Panc1 (cell line): ENCODE results near the gene CDK18. TPM values are rescaled to one million over a fixed set of nuclear protein-coding genes. Genes with fewer than 3 reads are reported as not detected.
A peak's percentile ranks its signal among the peaks of the same experiment; 100 is the strongest.

Source experiments
- ATAC-seq: fragments of 200-7000 bp; cut with Tn5 transposase; 2 replicates; pipeline ENCODE4 v1.9.1; 2020; ENCODE audit warnings: mild to moderate bottlenecking, moderate library complexity
- BruUV-seq: library from RNA; stranded (reverse); fragments of 400-500 nt; replicated peaks from 2 replicates; lab custom pipeline; 2021; lab: Mats Ljungman, UMichigan
- CTCF ChIA-PET: fragments of 300-600 bp; sonication (Branson Sonifier 250); formaldehyde crosslinking; loops from one replicate; lab custom pipeline; 2022; ENCODE audit warnings: antibody characterized with exemption; lab: Charles Lee
- POLR2A ChIA-PET: fragments of 300-600 bp; sonication (Branson Sonifier 250); formaldehyde crosslinking; loops from one replicate; lab custom pipeline; 2022; ENCODE audit warnings: antibody characterized with exemption; lab: Charles Lee
- DNase-seq: peaks from one replicate; pipeline ENCODE4 v3.0.0-alpha.2; 2010; ENCODE audit warnings: low read depth, low spot score
- H3K27ac ChIP-seq: 2 replicates; pipeline ENCODE4 v1.5.1; 2011; ENCODE audit warnings: mild to moderate bottlenecking, low read length, inconsistent platforms
- H3K27me3 ChIP-seq: fragments of 200-500 bp; sonication (Bioruptor generic); 2 replicates; pipeline ENCODE4 v1.6.0; 2014; ENCODE audit warnings: low read length, inconsistent platforms; ENCODE audit not compliant: control insufficient read depth, insufficient read depth
- H3K36me3 ChIP-seq: fragments of 200-500 bp; sonication (Bioruptor generic); 2 replicates; pipeline ENCODE4 v1.5.1; 2014; ENCODE audit warnings: inconsistent platforms, mild to moderate bottlenecking, low read length, moderate library complexity; ENCODE audit not compliant: control insufficient read depth, insufficient read depth
- H3K4me1 ChIP-seq: 2 replicates; pipeline ENCODE4 v1.5.1; 2011; ENCODE audit warnings: inconsistent platforms, mild to moderate bottlenecking, low read length, moderate library complexity; ENCODE audit not compliant: control insufficient read depth, insufficient read depth
- H3K4me3 ChIP-seq, 2 experiments: 2 replicates each; pipeline ENCODE4 v1.5.1; 2011 to 2012; ENCODE audit warnings: low read depth in 2 of 2, low read length in 2 of 2, mild to moderate bottlenecking in 2 of 2, inconsistent platforms in 1 of 2, moderate library complexity in 1 of 2
- H3K9me3 ChIP-seq: fragments of 200-500 bp; sonication (Bioruptor generic); 2 replicates; pipeline ENCODE4 v1.5.1; 2014; ENCODE audit warnings: low read depth, mild to moderate bottlenecking, inconsistent platforms, low read length, moderate library complexity; ENCODE audit not compliant: control insufficient read depth, insufficient read depth
- POLR2AphosphoS5 ChIP-seq: IDR thresholded peaks from 2 replicates; pipeline ENCODE4 v1.6.1; 2012; ENCODE audit warnings: mild to moderate bottlenecking, low read depth, low read length, moderate library complexity
- SIN3A ChIP-seq: IDR thresholded peaks from 2 replicates; pipeline ENCODE4 v1.6.1; 2012; ENCODE audit warnings: low read depth, mild to moderate bottlenecking, low read length, moderate library complexity, borderline replicate concordance; ENCODE audit not compliant: insufficient read depth
- TCF7L2 ChIP-seq: IDR thresholded peaks from 2 replicates; pipeline ENCODE4 v1.6.1; 2011; ENCODE audit warnings: mild to moderate bottlenecking, low read depth, low read length, inconsistent platforms
- in situ Hi-C: cut with HindIII; loops from 2 replicates; pipeline ENCODE4 v1.10.0; 2016; ENCODE audit warnings: low sequenced_read_pairs, low pct_unique_long_range_greater_than_20kb
- intact Hi-C: fragments of 100-400 bp; cut with micrococcal nuclease; formaldehyde crosslinking; loops from one replicate; pipeline ENCODE4 v1.10.0; 2022; ENCODE audit not compliant: unreplicated experiment
- total RNA-seq: library from RNA; stranded (reverse); gene quantifications from one replicate; pipeline ENCODE4 v1.2.1, GENCODE V29; 2021; ENCODE audit not compliant: unreplicated experiment
- TF ChIP-seq, protein P1 (sequence below): fragments of 450-650 bp; IDR thresholded peaks from 2 replicates; pipeline ENCODE4 v1.5.1; 2017; ENCODE audit warnings: mild to moderate bottlenecking
- TF ChIP-seq, protein P2 (sequence below), 2 experiments: IDR thresholded peaks; 2 replicates each; pipeline ENCODE4 v1.6.1; 2011 to 2012; ENCODE audit warnings: low read depth in 2 of 2, control low read depth in 1 of 2, low read length in 1 of 2, mild to moderate bottlenecking in 1 of 2, moderate library complexity in 1 of 2; ENCODE audit not compliant: insufficient read depth in 1 of 2

CDK18 gene
- total RNA-seq, 1 experiment from 2014 or later = 7.0 TPM

DNA sequence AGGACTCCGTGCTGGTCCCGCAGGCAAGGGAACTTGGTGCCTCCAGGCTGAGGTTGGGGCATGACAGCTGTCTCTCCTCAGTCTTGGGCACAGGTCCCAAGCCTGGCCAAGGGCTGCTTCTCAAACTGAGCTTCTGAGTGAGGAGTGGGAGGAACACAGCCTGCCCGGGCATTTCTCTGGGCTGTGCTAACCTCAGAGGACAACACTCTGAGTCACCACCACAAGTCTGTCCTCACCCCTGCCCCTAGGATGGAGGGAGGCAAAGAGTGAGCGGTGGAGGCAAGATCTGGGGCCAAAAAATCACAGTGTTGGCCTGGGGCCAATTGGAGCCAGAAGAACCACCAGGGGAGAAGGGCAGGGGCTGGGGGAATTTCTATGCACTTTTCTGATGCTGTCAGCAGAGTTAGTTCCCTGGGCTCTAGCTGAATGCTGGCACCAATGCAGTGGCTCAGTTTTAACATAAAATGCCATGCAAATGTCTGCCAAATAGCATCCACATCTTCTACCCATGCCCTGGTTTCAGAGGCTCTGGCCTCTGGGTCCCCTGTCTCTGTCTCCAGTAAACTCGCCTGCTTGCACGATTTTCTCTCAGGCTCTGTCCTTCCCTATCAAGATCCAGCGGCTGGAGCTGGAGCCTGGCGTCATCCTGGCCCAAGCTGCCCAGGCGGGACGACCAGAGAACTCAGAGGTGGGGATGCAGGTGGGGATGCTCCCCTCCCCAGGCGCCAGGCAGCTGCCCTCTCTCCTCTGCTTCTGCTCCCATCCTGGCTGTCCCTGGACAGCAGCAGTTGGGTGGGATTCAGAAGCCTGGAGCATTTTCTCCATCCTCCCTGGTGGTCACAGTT, 11.0 kb upstream of the CDK18 start:
- Histone ChIP-seq H3K27ac (no peak overlapping the region; the same call in 1 of the 2 replicates), H3K4me1 (no peaks in the 10 kb centered on the region), H3K36me3 (no peaks in the 10 kb centered on the region), H3K9me3 (no peaks in the 10 kb centered on the region), H3K4me3 (no peak overlapping the region), H3K27me3 (no peaks in the 10 kb centered on the region)
- ChIA-PET CTCF (interaction anchor here (0.6 to 0.7 kb wide), 2 partner anchors 32 to 148 kb away, joined by 3 read pairs; no protein-coding TSS in a partner anchor), POLR2A (no interaction called here)
- TF ChIP-seq TCF7L2 (no peak), POLR2AphosphoS5 (no peak)
- TF ChIP-seq, protein P1, sequence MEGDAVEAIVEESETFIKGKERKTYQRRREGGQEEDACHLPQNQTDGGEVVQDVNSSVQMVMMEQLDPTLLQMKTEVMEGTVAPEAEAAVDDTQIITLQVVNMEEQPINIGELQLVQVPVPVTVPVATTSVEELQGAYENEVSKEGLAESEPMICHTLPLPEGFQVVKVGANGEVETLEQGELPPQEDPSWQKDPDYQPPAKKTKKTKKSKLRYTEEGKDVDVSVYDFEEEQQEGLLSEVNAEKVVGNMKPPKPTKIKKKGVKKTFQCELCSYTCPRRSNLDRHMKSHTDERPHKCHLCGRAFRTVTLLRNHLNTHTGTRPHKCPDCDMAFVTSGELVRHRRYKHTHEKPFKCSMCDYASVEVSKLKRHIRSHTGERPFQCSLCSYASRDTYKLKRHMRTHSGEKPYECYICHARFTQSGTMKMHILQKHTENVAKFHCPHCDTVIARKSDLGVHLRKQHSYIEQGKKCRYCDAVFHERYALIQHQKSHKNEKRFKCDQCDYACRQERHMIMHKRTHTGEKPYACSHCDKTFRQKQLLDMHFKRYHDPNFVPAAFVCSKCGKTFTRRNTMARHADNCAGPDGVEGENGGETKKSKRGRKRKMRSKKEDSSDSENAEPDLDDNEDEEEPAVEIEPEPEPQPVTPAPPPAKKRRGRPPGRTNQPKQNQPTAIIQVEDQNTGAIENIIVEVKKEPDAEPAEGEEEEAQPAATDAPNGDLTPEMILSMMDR = no peak
- DNase-seq (no peak), ATAC-seq (peak; percentile 52; the same call in 1 of the 2 replicates)
- BruUV-seq = no TSS peak
- intact Hi-C loops = no loop called here
- in situ Hi-C loops = no loop called here

DNA sequence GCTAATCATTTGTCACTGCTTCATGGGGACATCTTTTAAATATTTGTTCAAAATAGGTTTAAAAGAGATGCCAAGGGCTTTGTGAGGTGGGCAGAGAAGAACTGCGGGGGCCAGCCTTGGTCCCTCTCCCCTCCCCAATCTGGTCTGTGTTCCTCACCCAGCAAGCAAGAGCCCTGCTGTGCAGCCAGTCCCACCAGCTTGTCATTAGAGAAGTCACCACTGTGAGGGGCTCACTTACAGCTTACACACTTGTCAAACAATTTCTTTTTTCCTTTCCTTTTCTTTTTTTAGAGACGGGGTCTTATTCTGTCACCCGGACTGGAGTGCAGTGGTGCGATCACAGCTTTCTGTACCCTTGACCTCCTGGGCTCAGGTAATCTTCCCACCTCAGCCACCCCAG, 10.4 kb upstream of the CDK18 start:
- Histone ChIP-seq H3K27ac (no peak overlapping the region), H3K4me1 (no peaks in the 10 kb centered on the region), H3K4me3 (no peak overlapping the region), H3K36me3 (no peaks in the 10 kb centered on the region), H3K9me3 (no peaks in the 10 kb centered on the region), H3K27me3 (no peaks in the 10 kb centered on the region)
- no peak for TF ChIP-seq SIN3A
- TF ChIP-seq POLR2AphosphoS5 = no peak
- no peak for TF ChIP-seq TCF7L2
- TF ChIP-seq, protein P1 = no peak
- TF ChIP-seq, protein P2, sequence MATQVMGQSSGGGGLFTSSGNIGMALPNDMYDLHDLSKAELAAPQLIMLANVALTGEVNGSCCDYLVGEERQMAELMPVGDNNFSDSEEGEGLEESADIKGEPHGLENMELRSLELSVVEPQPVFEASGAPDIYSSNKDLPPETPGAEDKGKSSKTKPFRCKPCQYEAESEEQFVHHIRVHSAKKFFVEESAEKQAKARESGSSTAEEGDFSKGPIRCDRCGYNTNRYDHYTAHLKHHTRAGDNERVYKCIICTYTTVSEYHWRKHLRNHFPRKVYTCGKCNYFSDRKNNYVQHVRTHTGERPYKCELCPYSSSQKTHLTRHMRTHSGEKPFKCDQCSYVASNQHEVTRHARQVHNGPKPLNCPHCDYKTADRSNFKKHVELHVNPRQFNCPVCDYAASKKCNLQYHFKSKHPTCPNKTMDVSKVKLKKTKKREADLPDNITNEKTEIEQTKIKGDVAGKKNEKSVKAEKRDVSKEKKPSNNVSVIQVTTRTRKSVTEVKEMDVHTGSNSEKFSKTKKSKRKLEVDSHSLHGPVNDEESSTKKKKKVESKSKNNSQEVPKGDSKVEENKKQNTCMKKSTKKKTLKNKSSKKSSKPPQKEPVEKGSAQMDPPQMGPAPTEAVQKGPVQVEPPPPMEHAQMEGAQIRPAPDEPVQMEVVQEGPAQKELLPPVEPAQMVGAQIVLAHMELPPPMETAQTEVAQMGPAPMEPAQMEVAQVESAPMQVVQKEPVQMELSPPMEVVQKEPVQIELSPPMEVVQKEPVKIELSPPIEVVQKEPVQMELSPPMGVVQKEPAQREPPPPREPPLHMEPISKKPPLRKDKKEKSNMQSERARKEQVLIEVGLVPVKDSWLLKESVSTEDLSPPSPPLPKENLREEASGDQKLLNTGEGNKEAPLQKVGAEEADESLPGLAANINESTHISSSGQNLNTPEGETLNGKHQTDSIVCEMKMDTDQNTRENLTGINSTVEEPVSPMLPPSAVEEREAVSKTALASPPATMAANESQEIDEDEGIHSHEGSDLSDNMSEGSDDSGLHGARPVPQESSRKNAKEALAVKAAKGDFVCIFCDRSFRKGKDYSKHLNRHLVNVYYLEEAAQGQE (IDR thresholded peaks at IDR 0.05; ENCODE audit: insufficient read depth in 1 of 2, low read depth in 2 of 2, low read length in 1 of 2) = no peak
- DNase-seq (no peak), ATAC-seq (no peak)
- intact Hi-C loops (no loop called here), in situ Hi-C loops (no loop called here)
- BruUV-seq = no TSS peak
- ChIA-PET POLR2A (no interaction called here), CTCF (interaction anchor here (0.7 kb wide), 2 partner anchors 31 to 211 kb away, joined by 3 read pairs; no protein-coding TSS in a partner anchor)
